ENCODE measurements around the gene FLNB. TPM values are rescaled to one million over a fixed set of nuclear protein-coding genes. Genes with fewer than 3 reads are reported as not detected.

Gene FLNB
- total RNA-seq, 1 experiment from 2014 or later: 83.4 TPM

DNA sequence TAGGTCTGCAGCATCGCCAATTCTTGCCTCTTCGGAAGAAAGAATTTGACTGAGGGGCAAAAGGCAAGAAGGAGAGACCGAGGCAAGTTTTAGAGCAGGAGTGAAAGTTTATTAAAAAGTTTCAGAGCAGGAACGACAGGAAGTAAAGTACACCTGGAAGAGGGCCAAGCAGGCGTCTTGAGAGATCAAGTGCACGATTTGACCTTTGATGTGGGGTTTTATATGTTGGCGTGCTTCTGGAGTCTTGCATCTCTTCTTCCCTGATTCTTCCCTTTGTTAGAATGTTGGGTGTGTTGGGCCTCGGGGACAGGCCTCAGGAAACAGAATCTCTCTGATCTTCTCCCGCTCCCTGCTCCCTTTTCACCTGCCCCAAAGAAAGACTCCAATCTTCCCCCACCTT lies 40.6 kb upstream of the FLNB start:
- TF ChIP-seq, protein P1, sequence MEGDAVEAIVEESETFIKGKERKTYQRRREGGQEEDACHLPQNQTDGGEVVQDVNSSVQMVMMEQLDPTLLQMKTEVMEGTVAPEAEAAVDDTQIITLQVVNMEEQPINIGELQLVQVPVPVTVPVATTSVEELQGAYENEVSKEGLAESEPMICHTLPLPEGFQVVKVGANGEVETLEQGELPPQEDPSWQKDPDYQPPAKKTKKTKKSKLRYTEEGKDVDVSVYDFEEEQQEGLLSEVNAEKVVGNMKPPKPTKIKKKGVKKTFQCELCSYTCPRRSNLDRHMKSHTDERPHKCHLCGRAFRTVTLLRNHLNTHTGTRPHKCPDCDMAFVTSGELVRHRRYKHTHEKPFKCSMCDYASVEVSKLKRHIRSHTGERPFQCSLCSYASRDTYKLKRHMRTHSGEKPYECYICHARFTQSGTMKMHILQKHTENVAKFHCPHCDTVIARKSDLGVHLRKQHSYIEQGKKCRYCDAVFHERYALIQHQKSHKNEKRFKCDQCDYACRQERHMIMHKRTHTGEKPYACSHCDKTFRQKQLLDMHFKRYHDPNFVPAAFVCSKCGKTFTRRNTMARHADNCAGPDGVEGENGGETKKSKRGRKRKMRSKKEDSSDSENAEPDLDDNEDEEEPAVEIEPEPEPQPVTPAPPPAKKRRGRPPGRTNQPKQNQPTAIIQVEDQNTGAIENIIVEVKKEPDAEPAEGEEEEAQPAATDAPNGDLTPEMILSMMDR (conservative IDR thresholded peaks at IDR 0.05): no peak
- H4K91ac ChIP-seq (ENCODE audit: insufficient read length, low read depth, low read length): no peak overlapping the region
- H3K27me3 Mint-ChIP-seq (ENCODE audit: low read depth): no peaks in the 10 kb centered on the region

More for the DNA sequence above, 40.6 kb upstream of the FLNB start:
- H3K18ac ChIP-seq (ENCODE audit: insufficient read length, low read depth, low read length): no peak overlapping the region
- no peak overlapping the region for H2AK5ac ChIP-seq (ENCODE audit: insufficient read length, low read length)
- Mint-ChIP-seq H3K4me1 (peaks cover 17 to 20% of the 10 kb centered on the region in 2 experiments), H3K36me3 (ENCODE audit: insufficient read depth in 1 of 3, low read depth in 3 of 3) (no peaks in the 10 kb centered on the region), H3K9me3 (no peaks in the 10 kb centered on the region), H3K4me3 (no peak overlapping the region), H3K27ac (no peak overlapping the region)
- no peak overlapping the region for H2AFZ ChIP-seq (ENCODE audit: low read length)
- no peaks in the 10 kb centered on the region for H3K9me3 ChIP-seq (ENCODE audit: control insufficient read depth, low read depth, low read length)
- no peak overlapping the region for H4K5ac ChIP-seq (ENCODE audit: insufficient read length, low read depth, low read length)
- no peak overlapping the region for H2BK15ac ChIP-seq (ENCODE audit: low read depth, low read length)
- H3K27ac ChIP-seq (ENCODE audit: insufficient read length, low read depth, low read length): no peak overlapping the region
- H3K23ac ChIP-seq (ENCODE audit: insufficient read length, low read depth, low read length): no peak overlapping the region
- H3T11ph ChIP-seq (ENCODE audit: low read length): no peak overlapping the region
- H2BK20ac ChIP-seq (ENCODE audit: low read depth, low read length, poor library complexity, severe bottlenecking): no peak overlapping the region
- H2BK12ac ChIP-seq (ENCODE audit: insufficient read length, low read depth, low read length): no peak overlapping the region
- no peak overlapping the region for H2BK120ac ChIP-seq (ENCODE audit: low read depth, low read length, poor library complexity, severe bottlenecking)
- H3K79me2 ChIP-seq (ENCODE audit: insufficient read depth, low read length): no peaks in the 10 kb centered on the region
- H3K9ac ChIP-seq (ENCODE audit: extremely low read depth, insufficient read length, low read length): no peak overlapping the region
- H3K23me2 ChIP-seq (ENCODE audit: insufficient read length, low read depth, low read length, poor library complexity, severe bottlenecking): no peaks in the 10 kb centered on the region
- WGBS (ENCODE audit: extremely low coverage, insufficient read length, low lambda C conversion rate): no CpG with 5 or more reads among the region's 9 CpGs
- no peaks in the 10 kb centered on the region for H4K20me1 ChIP-seq (ENCODE audit: control insufficient read depth, insufficient read depth, insufficient read length)
- no peak overlapping the region for H3K4ac ChIP-seq (ENCODE audit: low read depth, low read length)
- no peak overlapping the region for H3K14ac ChIP-seq (ENCODE audit: insufficient read depth, low read length)
- H3K79me1 ChIP-seq (ENCODE audit: insufficient read depth, low read depth, low read length, poor library complexity, severe bottlenecking): no peaks in the 10 kb centered on the region
- H3K4me2 ChIP-seq (ENCODE audit: insufficient read depth, insufficient read length, low read length): no peak overlapping the region
- DNase-seq: no peak
- H3K56ac ChIP-seq (ENCODE audit: insufficient read length, low read depth, low read length): no peak overlapping the region
- H2BK5ac ChIP-seq (ENCODE audit: insufficient read length, low read length): no peak overlapping the region
- no peak overlapping the region for H4K8ac ChIP-seq (replicated peaks; ENCODE audit: insufficient read length, low read depth, low read length)
- H3K27me3 ChIP-seq (ENCODE audit: insufficient read depth, low read length): no peaks in the 10 kb centered on the region
- H3K4me1 ChIP-seq (ENCODE audit: insufficient read depth, low read length): no peaks in the 10 kb centered on the region; the same call in 1 of the 2 replicates

Measured in H9 (cell line).